SH-SY5Y (cell line): ENCODE measurements around the gene KIAA1549.

Experiments used
- GATA2 ChIP-seq: IDR thresholded peaks from 2 replicates; pipeline ENCODE4 v1.6.1; 2011; ENCODE audit warnings: mild to moderate bottlenecking, low read depth, low read length
- GATA3 ChIP-seq: IDR thresholded peaks from 2 replicates; pipeline ENCODE4 v1.6.1; 2011; ENCODE audit warnings: low read depth, mild to moderate bottlenecking, low read length, moderate library complexity

DNA sequence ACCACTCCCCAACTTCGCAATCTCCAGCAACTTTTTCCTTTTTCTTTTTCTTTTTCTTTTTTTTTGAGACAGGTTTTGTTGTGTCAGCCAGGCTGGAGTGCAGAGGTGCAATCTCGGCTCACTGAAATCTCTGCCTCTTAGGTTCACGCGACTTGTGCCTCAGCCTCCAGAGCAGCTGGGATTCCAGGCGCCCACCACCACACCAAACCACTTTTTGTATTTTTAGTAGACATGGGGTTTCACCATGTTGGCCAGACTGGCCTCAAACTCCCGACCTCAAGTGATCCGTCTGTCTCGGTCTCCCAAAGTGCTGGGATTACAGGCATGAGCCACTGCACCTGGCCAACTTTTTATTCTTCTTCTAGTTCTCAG, 55.0 kb downstream of the KIAA1549 start:
- TF ChIP-seq GATA3 (no peak), GATA2 (no peak)
